Breast epithelium (tissue), 4 donors: ENCODE data around the gene TNFAIP8. TPM values are rescaled to one million over a fixed set of nuclear protein-coding genes. Genes with fewer than 3 reads are reported as not detected.

Experiments
- DNase-seq, 2 donors: peaks; one replicate each; pipeline ENCODE4 v3.0.0-alpha.2; 2019; ENCODE audit warnings: low spot score in 2 of 2
- H3K27ac ChIP-seq, 2 donors: fragments of 200-600 bp; sonication (generic) in 1 of 2; one replicate each; pipeline ENCODE4 v1.5.1; 2016 to 2019; ENCODE audit warnings: mild to moderate bottlenecking in 1 of 2
- H3K27me3 ChIP-seq, 2 donors: fragments of 200-600 bp; sonication (generic) in 1 of 2; one replicate each; pipeline versions ENCODE4 v1.5.1 to v1.6.0; 2017 to 2019; ENCODE audit warnings: control low read depth in 1 of 2, mild to moderate bottlenecking in 1 of 2
- H3K36me3 ChIP-seq: fragments of 200-600 bp; one replicate; pipeline ENCODE4 v1.5.1; 2019
- H3K4me1 ChIP-seq, 2 donors: fragments of 200-600 bp; sonication (generic); one replicate each; pipeline ENCODE4 v1.5.1; 2016 to 2019; ENCODE audit warnings: control low read depth in 1 of 2
- H3K4me3 ChIP-seq, 3 donors: fragments of 200-600 bp; sonication (generic); 1 replicate in 2 of 3; 2 replicates in 1 of 3; pipeline ENCODE4 v1.5.1; 2016 to 2019; ENCODE audit warnings: mild to moderate bottlenecking in 3 of 3, moderate library complexity in 2 of 3
- H3K9me3 ChIP-seq, 2 donors: fragments of 200-600 bp; sonication (generic) in 1 of 2; one replicate each; pipeline ENCODE4 v1.5.1; 2016 to 2019; ENCODE audit warnings: control low read depth in 1 of 2
- CTCF ChIP-seq, 3 donors: fragments of 450-650 bp; IDR thresholded peaks; one replicate each; pipeline ENCODE4 v1.5.1; 2016 to 2017; ENCODE audit warnings: antibody characterized with exemption in 3 of 3, mild to moderate bottlenecking in 3 of 3, moderate library complexity in 3 of 3
- POLR2A ChIP-seq: fragments of 450-650 bp; IDR thresholded peaks from one replicate; pipeline ENCODE4 v1.6.1; 2016; ENCODE audit warnings: antibody characterized with exemption, mild to moderate bottlenecking, moderate library complexity
- POLR2AphosphoS5 ChIP-seq, 3 donors: sonication (generic); formaldehyde crosslinking; IDR thresholded peaks; one replicate each; pipeline ENCODE4 v1.6.1; 2017; ENCODE audit warnings: antibody characterized with exemption in 3 of 3
- intact Hi-C: fragments of 100-400 bp; cut with DNase I; formaldehyde crosslinking; loops from one replicate; pipeline ENCODE4 v1.15.1; 2023; ENCODE audit warnings: low total_unique reads
- total RNA-seq, 3 donors: library from RNA; depleted of rRNA; stranded (reverse); fragments of >200 nt; gene quantifications; one replicate each; pipeline ENCODE4 v1.1.0, GENCODE V29; 2016

The TNFAIP8 gene
- total RNA-seq, 3 donors from 2014 or later = 35.4 to 167 (median 37.3) TPM

- TF ChIP-seq POLR2AphosphoS5 (IDR thresholded peaks at IDR 0.05) (no peak), CTCF (IDR thresholded peaks at IDR 0.05) (no peak), POLR2A (no peak)
- H3K9me3 ChIP-seq = no peaks in the 10 kb centered on the region
- H3K4me3 ChIP-seq = no peak overlapping the region
- H3K27ac ChIP-seq = no peak overlapping the region
- H3K27me3 ChIP-seq = no peaks in the 10 kb centered on the region
- DNase-seq = no peak
- peaks cover 0 to 8% of the 10 kb centered on the region in 2 donors for H3K4me1 ChIP-seq
- intact Hi-C loops = loop anchor here (5.0 kb wide), 1 partner anchor 102 kb away; no protein-coding TSS in a partner anchor
- no peaks in the 10 kb centered on the region for H3K36me3 ChIP-seq
Measured at GRCh38 chr5:119385536-119386128, 29.8 kb downstream of the TNFAIP8 start.

GRCh38 chr5:119386596-119387344 lies 31.0 kb downstream of the TNFAIP8 start:
- peaks cover 0 to 8% of the 10 kb centered on the region in 2 donors for H3K4me1 ChIP-seq

GRCh38 chr5:119387945-119388618 lies 32.3 kb downstream of the TNFAIP8 start:
- Histone ChIP-seq H3K27me3 (no peaks in the 10 kb centered on the region), H3K36me3 (no peaks in the 10 kb centered on the region), H3K9me3 (no peaks in the 10 kb centered on the region), H3K27ac (no peak overlapping the region), H3K4me1 (peaks cover 0 to 8% of the 10 kb centered on the region in 2 donors), H3K4me3 (no peak overlapping the region)
- TF ChIP-seq CTCF (IDR thresholded peaks at IDR 0.05) = no peak
- TF ChIP-seq POLR2AphosphoS5 (IDR thresholded peaks at IDR 0.05) = no peak
- TF ChIP-seq POLR2A = no peak
- DNase-seq = no peak
- intact Hi-C loops = loop anchor here (5.0 kb wide), 1 partner anchor 99 kb away; no protein-coding TSS in a partner anchor

More at GRCh38 chr5:119386596-119387344, 31.0 kb downstream of the TNFAIP8 start:
- intact Hi-C loops = loop anchor here (5.0 kb wide), 1 partner anchor 101 kb away; no protein-coding TSS in a partner anchor
- no peak overlapping the region for H3K4me3 ChIP-seq
- no peaks in the 10 kb centered on the region for H3K9me3 ChIP-seq
- no peak for DNase-seq
- H3K27ac ChIP-seq = no peak overlapping the region
- H3K36me3 ChIP-seq = no peaks in the 10 kb centered on the region
- TF ChIP-seq POLR2A = no peak
- no peak for TF ChIP-seq POLR2AphosphoS5 (IDR thresholded peaks at IDR 0.05)
- no peak for TF ChIP-seq CTCF (IDR thresholded peaks at IDR 0.05)
- no peaks in the 10 kb centered on the region for H3K27me3 ChIP-seq

GRCh38 chr5:119388619-119389190 lies 32.9 kb downstream of the TNFAIP8 start:
- no peaks in the 10 kb centered on the region for H3K27me3 ChIP-seq
- no peak for DNase-seq
- no peaks in the 10 kb centered on the region for H3K36me3 ChIP-seq
- no peak overlapping the region for H3K27ac ChIP-seq
- TF ChIP-seq CTCF (IDR thresholded peaks at IDR 0.05) (no peak), POLR2A (no peak)
- H3K4me1 ChIP-seq = peaks cover 0 to 8% of the 10 kb centered on the region in 2 donors
- intact Hi-C loops = loop anchor here (5.0 kb wide), 1 partner anchor 99 kb away; no protein-coding TSS in a partner anchor
- H3K4me3 ChIP-seq = no peak overlapping the region
- no peaks in the 10 kb centered on the region for H3K9me3 ChIP-seq
